ENCODE data around the gene PPP1R26. TPM values are rescaled to one million over a fixed set of nuclear protein-coding genes. Genes with fewer than 3 reads are reported as not detected.
"Not testable (repeated sequence)": the region's sequence is repeated elsewhere in the genome, so short reads cannot be mapped to it uniquely, and the experiment has no call there.

PPP1R26 gene
- total and polyA plus RNA-seq, 2 experiments from 2014 or later, result 15.0 to 15.6 TPM

GRCh38 chr9:135533113-135533512 is 53.5 kb downstream of the PPP1R26 start:
- no peak for DNase-seq (ENCODE audit: low spot score)
- no peaks in the 10 kb centered on the region for H3K4me1 ChIP-seq (ENCODE audit: insufficient read depth)
- 98% methylated on average over 3 of the region's 3 CpGs for WGBS (ENCODE audit: low lambda C conversion rate, missing lambda C conversion rate)
- no peaks in the 10 kb centered on the region for H3K79me2 ChIP-seq
- H3K36me3 ChIP-seq (replicated peaks; ENCODE audit: insufficient read depth, low read depth), result no peaks in the 10 kb centered on the region
- no peaks in the 10 kb centered on the region for H3K9me3 ChIP-seq (ENCODE audit: low read depth)
- H3K9me2 ChIP-seq (replicated peaks; ENCODE audit: insufficient read depth), result no peaks in the 10 kb centered on the region
- H3K27me3 ChIP-seq, result no peaks in the 10 kb centered on the region
- TF ChIP-seq EZH2phosphoT487 (IDR thresholded peaks at IDR 0.05; ENCODE audit: low read depth, severe bottlenecking, unreplicated experiment) (no peak), CTCF (IDR thresholded peaks at IDR 0.05; ENCODE audit: poor library complexity) (no peak), EZH2 (IDR thresholded peaks at IDR 0.05; ENCODE audit: borderline replicate concordance) (no peak)
- H3K27ac ChIP-seq, result no peak overlapping the region
- no peaks in the 10 kb centered on the region for H4K20me1 ChIP-seq (ENCODE audit: insufficient read depth, poor library complexity, severe bottlenecking)
- H3K4me3 ChIP-seq, result no peak overlapping the region
- no peak overlapping the region for H3K4me2 ChIP-seq
- H2AFZ ChIP-seq, result no peak overlapping the region

GRCh38 chr9:135533674-135534073 is 54.1 kb downstream of the PPP1R26 start:
- H3K4me2 ChIP-seq, result no peak overlapping the region
- no peak overlapping the region for H2AFZ ChIP-seq
- H3K9me2 ChIP-seq (replicated peaks; ENCODE audit: insufficient read depth), result no peaks in the 10 kb centered on the region
- H3K9me3 ChIP-seq (ENCODE audit: low read depth), result no peaks in the 10 kb centered on the region
- 94% methylated on average over 12 of the region's 12 CpGs for WGBS (ENCODE audit: low lambda C conversion rate, missing lambda C conversion rate)
- H3K4me3 ChIP-seq, result no peak overlapping the region
- TF ChIP-seq EZH2phosphoT487 (IDR thresholded peaks at IDR 0.05; ENCODE audit: low read depth, severe bottlenecking, unreplicated experiment) (no peak), EZH2 (IDR thresholded peaks at IDR 0.05; ENCODE audit: borderline replicate concordance) (no peak), CTCF (IDR thresholded peaks at IDR 0.05; ENCODE audit: poor library complexity) (no peak)
- no peak for DNase-seq (ENCODE audit: low spot score)
- H3K36me3 ChIP-seq (replicated peaks; ENCODE audit: insufficient read depth, low read depth), result no peaks in the 10 kb centered on the region
- H4K20me1 ChIP-seq (ENCODE audit: insufficient read depth, poor library complexity, severe bottlenecking), result no peaks in the 10 kb centered on the region
- no peaks in the 10 kb centered on the region for H3K27me3 ChIP-seq
- H3K79me2 ChIP-seq, result no peaks in the 10 kb centered on the region
- no peaks in the 10 kb centered on the region for H3K4me1 ChIP-seq (ENCODE audit: insufficient read depth)
- no peak overlapping the region for H3K27ac ChIP-seq

DNA sequence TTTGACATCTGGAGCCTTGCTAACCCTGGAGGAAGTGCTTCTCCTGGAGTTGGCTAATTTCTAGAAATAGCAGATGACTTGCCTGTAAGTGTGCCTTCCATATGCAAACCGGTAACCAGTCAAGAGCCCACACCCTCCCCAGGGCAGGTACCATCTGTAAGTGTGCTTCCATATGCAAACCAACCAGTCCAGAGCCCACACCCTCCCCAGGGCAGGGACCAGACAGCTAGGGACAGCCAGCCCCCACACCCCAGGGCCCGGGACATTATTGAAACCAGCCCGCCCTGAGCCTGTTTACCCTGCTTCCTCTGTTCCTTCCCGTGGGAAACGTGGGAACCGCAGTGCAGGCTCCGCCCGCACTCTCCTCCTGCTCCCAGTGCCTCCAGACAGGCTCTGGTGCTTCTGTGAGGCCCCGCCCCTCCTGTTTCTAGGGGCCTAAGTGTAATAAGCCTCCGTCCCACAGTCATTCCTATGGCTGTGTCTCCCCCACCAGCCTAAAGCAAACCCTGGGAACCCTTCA is 54.7 kb downstream of the PPP1R26 start:
- H3K9me3 ChIP-seq (ENCODE audit: low read depth); H3K4me1 ChIP-seq (ENCODE audit: insufficient read depth); H3K27me3 ChIP-seq; H4K20me1 ChIP-seq (ENCODE audit: insufficient read depth, poor library complexity, severe bottlenecking); H3K4me2 ChIP-seq; H2AFZ ChIP-seq; H3K79me2 ChIP-seq; H3K4me3 ChIP-seq; H3K27ac ChIP-seq; H3K9me2 ChIP-seq (replicated peaks; ENCODE audit: insufficient read depth); DNase-seq (ENCODE audit: low spot score); H3K36me3 ChIP-seq (replicated peaks; ENCODE audit: insufficient read depth, low read depth): not testable (repeated sequence)
- 51% methylated on average over 10 of the region's 10 CpGs for WGBS (ENCODE audit: low lambda C conversion rate, missing lambda C conversion rate)

DNA sequence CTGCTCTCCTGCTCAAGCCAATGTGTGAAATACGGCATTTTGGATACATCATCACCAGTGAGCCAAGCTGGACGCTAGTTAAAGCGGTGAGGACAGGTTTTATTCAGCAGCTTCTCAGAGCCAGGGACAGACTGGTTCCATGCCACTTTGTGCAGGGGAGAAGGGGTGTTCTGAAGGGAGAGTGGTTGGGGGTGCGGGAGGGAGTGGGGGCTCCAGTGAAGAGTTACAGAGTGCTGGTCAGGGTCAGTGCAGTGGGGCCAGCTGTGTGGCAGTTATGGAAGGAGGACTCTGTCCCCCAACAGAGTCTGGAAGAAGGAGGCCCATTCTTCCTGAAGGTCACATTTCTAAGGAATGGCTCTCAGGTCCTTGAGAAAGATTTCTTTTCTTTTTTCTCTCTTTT is 55.2 kb downstream of the PPP1R26 start:
- H2AFZ ChIP-seq; H3K36me3 ChIP-seq (replicated peaks; ENCODE audit: insufficient read depth, low read depth): not testable (repeated sequence)
- WGBS (ENCODE audit: low lambda C conversion rate, missing lambda C conversion rate), result 84% methylated on average over 4 of the region's 4 CpGs

GRCh38 chr9:135535631-135536030 is 56.0 kb downstream of the PPP1R26 start:
- H3K9me3 ChIP-seq (ENCODE audit: low read depth); H3K36me3 ChIP-seq (replicated peaks; ENCODE audit: insufficient read depth, low read depth); H3K4me2 ChIP-seq; DNase-seq (ENCODE audit: low spot score); H3K27ac ChIP-seq; H3K9me2 ChIP-seq (replicated peaks; ENCODE audit: insufficient read depth); H3K79me2 ChIP-seq; H4K20me1 ChIP-seq (ENCODE audit: insufficient read depth, poor library complexity, severe bottlenecking); H3K4me3 ChIP-seq; H3K4me1 ChIP-seq (ENCODE audit: insufficient read depth); H3K27me3 ChIP-seq; H2AFZ ChIP-seq: not testable (repeated sequence)
- 84% methylated on average over 13 of the region's 13 CpGs for WGBS (ENCODE audit: low lambda C conversion rate, missing lambda C conversion rate)

More for the DNA sequence above, 55.2 kb downstream of the PPP1R26 start:
- H3K27ac ChIP-seq; H3K4me1 ChIP-seq (ENCODE audit: insufficient read depth); H4K20me1 ChIP-seq (ENCODE audit: insufficient read depth, poor library complexity, severe bottlenecking); H3K4me2 ChIP-seq; DNase-seq (ENCODE audit: low spot score); H3K9me3 ChIP-seq (ENCODE audit: low read depth); H3K79me2 ChIP-seq; H3K27me3 ChIP-seq; H3K4me3 ChIP-seq; H3K9me2 ChIP-seq (replicated peaks; ENCODE audit: insufficient read depth): not testable (repeated sequence)

All from hepatocyte (in vitro differentiated cells).